OCI-LY1 (cell line): ENCODE measurements around the gene MAN1A2.

ENCODE experiments used
- EZH2 ChIP-seq: fragments of 200-600 bp; sonication (generic), shearing (Covaris generic); IDR thresholded peaks from 2 replicates; pipeline ENCODE4 v1.8.0; 2017; ENCODE audit warnings: borderline replicate concordance, mixed run types, mild to moderate bottlenecking, antibody characterized with exemption, low read length, moderate library complexity, mixed read lengths
- TF ChIP-seq, protein P1 (sequence below): fragments of 200-600 bp; sonication (generic), shearing (Covaris generic); IDR thresholded peaks from 2 replicates; pipeline ENCODE4 v1.5.1; 2017; ENCODE audit warnings: mild to moderate bottlenecking, antibody characterized with exemption, low read length, moderate library complexity, mixed read lengths

DNA sequence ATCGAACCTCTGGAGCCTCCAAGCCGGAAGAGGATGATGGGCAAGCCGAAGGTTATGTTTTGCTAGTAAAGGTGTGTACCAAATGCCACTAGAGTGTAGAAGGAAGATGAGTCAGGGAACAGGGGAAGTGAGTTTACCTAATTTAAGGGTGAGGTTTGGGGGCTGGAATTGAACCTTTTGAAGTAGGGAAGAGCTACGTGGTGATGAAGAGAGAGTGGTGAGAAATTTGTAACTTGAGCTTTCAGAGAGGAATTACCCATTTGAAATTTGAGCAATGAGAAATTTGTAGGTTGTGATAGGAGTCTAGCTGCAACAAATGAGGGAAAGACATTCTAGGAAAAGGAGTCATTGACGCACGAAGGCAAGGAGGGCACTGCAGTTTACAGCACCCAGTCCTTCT is 168.6 kb downstream of the MAN1A2 start:
- TF ChIP-seq, protein P1, sequence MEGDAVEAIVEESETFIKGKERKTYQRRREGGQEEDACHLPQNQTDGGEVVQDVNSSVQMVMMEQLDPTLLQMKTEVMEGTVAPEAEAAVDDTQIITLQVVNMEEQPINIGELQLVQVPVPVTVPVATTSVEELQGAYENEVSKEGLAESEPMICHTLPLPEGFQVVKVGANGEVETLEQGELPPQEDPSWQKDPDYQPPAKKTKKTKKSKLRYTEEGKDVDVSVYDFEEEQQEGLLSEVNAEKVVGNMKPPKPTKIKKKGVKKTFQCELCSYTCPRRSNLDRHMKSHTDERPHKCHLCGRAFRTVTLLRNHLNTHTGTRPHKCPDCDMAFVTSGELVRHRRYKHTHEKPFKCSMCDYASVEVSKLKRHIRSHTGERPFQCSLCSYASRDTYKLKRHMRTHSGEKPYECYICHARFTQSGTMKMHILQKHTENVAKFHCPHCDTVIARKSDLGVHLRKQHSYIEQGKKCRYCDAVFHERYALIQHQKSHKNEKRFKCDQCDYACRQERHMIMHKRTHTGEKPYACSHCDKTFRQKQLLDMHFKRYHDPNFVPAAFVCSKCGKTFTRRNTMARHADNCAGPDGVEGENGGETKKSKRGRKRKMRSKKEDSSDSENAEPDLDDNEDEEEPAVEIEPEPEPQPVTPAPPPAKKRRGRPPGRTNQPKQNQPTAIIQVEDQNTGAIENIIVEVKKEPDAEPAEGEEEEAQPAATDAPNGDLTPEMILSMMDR, result no peak
- TF ChIP-seq EZH2, result no peak
